ENCODE measurements around the gene IPMK. TPM values are rescaled to one million over a fixed set of nuclear protein-coding genes. Genes with fewer than 3 reads are reported as not detected.

IPMK gene
- total and polyA plus RNA-seq, 2 experiments from 2014 or later = 5.5 to 17.8 TPM

- TF ChIP-seq, protein P1, sequence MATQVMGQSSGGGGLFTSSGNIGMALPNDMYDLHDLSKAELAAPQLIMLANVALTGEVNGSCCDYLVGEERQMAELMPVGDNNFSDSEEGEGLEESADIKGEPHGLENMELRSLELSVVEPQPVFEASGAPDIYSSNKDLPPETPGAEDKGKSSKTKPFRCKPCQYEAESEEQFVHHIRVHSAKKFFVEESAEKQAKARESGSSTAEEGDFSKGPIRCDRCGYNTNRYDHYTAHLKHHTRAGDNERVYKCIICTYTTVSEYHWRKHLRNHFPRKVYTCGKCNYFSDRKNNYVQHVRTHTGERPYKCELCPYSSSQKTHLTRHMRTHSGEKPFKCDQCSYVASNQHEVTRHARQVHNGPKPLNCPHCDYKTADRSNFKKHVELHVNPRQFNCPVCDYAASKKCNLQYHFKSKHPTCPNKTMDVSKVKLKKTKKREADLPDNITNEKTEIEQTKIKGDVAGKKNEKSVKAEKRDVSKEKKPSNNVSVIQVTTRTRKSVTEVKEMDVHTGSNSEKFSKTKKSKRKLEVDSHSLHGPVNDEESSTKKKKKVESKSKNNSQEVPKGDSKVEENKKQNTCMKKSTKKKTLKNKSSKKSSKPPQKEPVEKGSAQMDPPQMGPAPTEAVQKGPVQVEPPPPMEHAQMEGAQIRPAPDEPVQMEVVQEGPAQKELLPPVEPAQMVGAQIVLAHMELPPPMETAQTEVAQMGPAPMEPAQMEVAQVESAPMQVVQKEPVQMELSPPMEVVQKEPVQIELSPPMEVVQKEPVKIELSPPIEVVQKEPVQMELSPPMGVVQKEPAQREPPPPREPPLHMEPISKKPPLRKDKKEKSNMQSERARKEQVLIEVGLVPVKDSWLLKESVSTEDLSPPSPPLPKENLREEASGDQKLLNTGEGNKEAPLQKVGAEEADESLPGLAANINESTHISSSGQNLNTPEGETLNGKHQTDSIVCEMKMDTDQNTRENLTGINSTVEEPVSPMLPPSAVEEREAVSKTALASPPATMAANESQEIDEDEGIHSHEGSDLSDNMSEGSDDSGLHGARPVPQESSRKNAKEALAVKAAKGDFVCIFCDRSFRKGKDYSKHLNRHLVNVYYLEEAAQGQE (IDR thresholded peaks at IDR 0.05; ENCODE audit: unreplicated experiment) = no peak
- TF ChIP-seq CREB1 (CRISPR knock-in tag; IDR thresholded peaks at IDR 0.05; ENCODE audit: low read depth) (no peak), NANOG (IDR thresholded peaks at IDR 0.05; ENCODE audit: borderline replicate concordance) (no peak), STAT1 (IDR thresholded peaks at IDR 0.05; ENCODE audit: unreplicated experiment) (no peak), ZNF114 (CRISPR knock-in tag; IDR thresholded peaks at IDR 0.05) (no peak)
Observed at GRCh38 chr10:58278962-58279307, 11.2 kb upstream of the IPMK start (continued).

GRCh38 chr10:58278274-58278961, 10.7 kb upstream of the IPMK start:
- Mint-ChIP-seq H3K4me1 (peaks cover 25% of the 10 kb centered on the region), H3K27me3 (ENCODE audit: insufficient read depth, low read depth, poor library complexity) (peaks cover 3% of the 10 kb centered on the region), H3K36me3 (ENCODE audit: low read depth) (peaks cover 25% of the 10 kb centered on the region; the same call in 2 of the 3 replicates), H3K9me3 (no peaks in the 10 kb centered on the region), H3K27ac (0 out of 2 replicates have a peak overlapping the region, but pooled peaks have one; percentile 45), H3K4me3 (no peak overlapping the region)
- Histone ChIP-seq H2AFZ (no peak overlapping the region), H3F3A (replicated peaks; ENCODE audit: low read depth) (no peaks in the 10 kb centered on the region), H3K4me1 (ENCODE audit: insufficient read depth) (peaks cover 4% of the 10 kb centered on the region; the same call in 1 of the 2 replicates), H3K4me2 (no peak overlapping the region), H3K27ac (ENCODE audit: low read depth) (no peak overlapping the region), H3K36me3 (ENCODE audit: insufficient read depth) (peaks cover 7% of the 10 kb centered on the region; the same call in 1 of the 2 replicates), H3K4me3 (no peak overlapping the region), H4K20me1 (replicated peaks; ENCODE audit: insufficient read depth) (no peaks in the 10 kb centered on the region; the same call in 1 of the 2 replicates), H3K9me2 (ENCODE audit: insufficient read depth) (no peaks in the 10 kb centered on the region), H3K27me3 (ENCODE audit: insufficient read depth) (no peaks in the 10 kb centered on the region), H3K79me2 (replicated peaks; ENCODE audit: insufficient read depth) (peaks cover 35% of the 10 kb centered on the region)
- DNase-seq (ENCODE audit: low spot score) (no peak), ATAC-seq (no peak)
- TF ChIP-seq EZH2 (IDR thresholded peaks at IDR 0.05; ENCODE audit: low read depth, unreplicated experiment) (no peak), ZNF331 (CRISPR knock-in tag; IDR thresholded peaks at IDR 0.05; ENCODE audit: low read depth) (no peak), EZH2phosphoT487 (IDR thresholded peaks at IDR 0.05; ENCODE audit: unreplicated experiment) (no peak)
- TF ChIP-seq, protein P2, sequence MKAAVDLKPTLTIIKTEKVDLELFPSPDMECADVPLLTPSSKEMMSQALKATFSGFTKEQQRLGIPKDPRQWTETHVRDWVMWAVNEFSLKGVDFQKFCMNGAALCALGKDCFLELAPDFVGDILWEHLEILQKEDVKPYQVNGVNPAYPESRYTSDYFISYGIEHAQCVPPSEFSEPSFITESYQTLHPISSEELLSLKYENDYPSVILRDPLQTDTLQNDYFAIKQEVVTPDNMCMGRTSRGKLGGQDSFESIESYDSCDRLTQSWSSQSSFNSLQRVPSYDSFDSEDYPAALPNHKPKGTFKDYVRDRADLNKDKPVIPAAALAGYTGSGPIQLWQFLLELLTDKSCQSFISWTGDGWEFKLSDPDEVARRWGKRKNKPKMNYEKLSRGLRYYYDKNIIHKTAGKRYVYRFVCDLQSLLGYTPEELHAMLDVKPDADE (IDR thresholded peaks at IDR 0.05) = no peak
- TF ChIP-seq, protein P1 (IDR thresholded peaks at IDR 0.05; ENCODE audit: unreplicated experiment) = no peak
- TF ChIP-seq, protein P3, sequence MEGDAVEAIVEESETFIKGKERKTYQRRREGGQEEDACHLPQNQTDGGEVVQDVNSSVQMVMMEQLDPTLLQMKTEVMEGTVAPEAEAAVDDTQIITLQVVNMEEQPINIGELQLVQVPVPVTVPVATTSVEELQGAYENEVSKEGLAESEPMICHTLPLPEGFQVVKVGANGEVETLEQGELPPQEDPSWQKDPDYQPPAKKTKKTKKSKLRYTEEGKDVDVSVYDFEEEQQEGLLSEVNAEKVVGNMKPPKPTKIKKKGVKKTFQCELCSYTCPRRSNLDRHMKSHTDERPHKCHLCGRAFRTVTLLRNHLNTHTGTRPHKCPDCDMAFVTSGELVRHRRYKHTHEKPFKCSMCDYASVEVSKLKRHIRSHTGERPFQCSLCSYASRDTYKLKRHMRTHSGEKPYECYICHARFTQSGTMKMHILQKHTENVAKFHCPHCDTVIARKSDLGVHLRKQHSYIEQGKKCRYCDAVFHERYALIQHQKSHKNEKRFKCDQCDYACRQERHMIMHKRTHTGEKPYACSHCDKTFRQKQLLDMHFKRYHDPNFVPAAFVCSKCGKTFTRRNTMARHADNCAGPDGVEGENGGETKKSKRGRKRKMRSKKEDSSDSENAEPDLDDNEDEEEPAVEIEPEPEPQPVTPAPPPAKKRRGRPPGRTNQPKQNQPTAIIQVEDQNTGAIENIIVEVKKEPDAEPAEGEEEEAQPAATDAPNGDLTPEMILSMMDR (conservative IDR thresholded peaks at IDR 0.05; ENCODE audit: low read depth in 2 of 2) = no peak

Measured in GM23338 (cell line).